NCI-H2107 treated with DMSO at 0.1 percent for 48 hours (cell line): ENCODE measurements around the gene CPTP.
A peak's percentile ranks its signal among the peaks of the same experiment; 100 is the strongest.
"Not testable (repeated sequence)": the region's sequence is repeated elsewhere in the genome, so short reads cannot be mapped to it uniquely, and the experiment has no call there.

ENCODE experiments used
- DNase-seq: peaks from one replicate; lab custom pipeline; 2025; ENCODE audit not compliant: unreplicated experiment; lab: John Stamatoyannopoulos, UW

CPTP gene

GRCh38 chr1:1305300-1306069 is 19.1 kb upstream of the CPTP start:
- DNase-seq: no peak

GRCh38 chr1:1306070-1306660 is 18.4 kb upstream of the CPTP start:
- no peak for DNase-seq

- DNase-seq: no peak
These were observed 17.8 kb upstream of the CPTP start for GRCh38 chr1:1306661-1307260.

GRCh38 chr1:1307261-1307922 is 17.2 kb upstream of the CPTP start:
- DNase-seq: no peak

GRCh38 chr1:1307923-1308755 is 16.5 kb upstream of the CPTP start, which contains the start of the genes ACAP3 and PUSL1:
Gene ACAP3, minus strand, starts transcription at chr1:1307930. Its CDS starts 115 bp downstream, at chr1:1307815.
Gene PUSL1, plus strand, starts transcription at chr1:1308597. Its CDS starts 47 bp downstream, at chr1:1308644.
- DNase-seq: peak; percentile 11

- DNase-seq: no peak
These were observed 15.8 kb upstream of the CPTP start for GRCh38 chr1:1308756-1309250.

- DNase-seq: no peak
These were observed 15.1 kb upstream of the CPTP start for GRCh38 chr1:1309251-1310108.

- DNase-seq: no peak
These were observed 14.6 kb upstream of the CPTP start for GRCh38 chr1:1310109-1310385.

- no peak for DNase-seq
These were observed 14.0 kb upstream of the CPTP start for GRCh38 chr1:1310476-1311053.

- no peak for DNase-seq
These were observed 13.2 kb upstream of the CPTP start for GRCh38 chr1:1311107-1312104.

- no peak for DNase-seq
These were observed 11.9 kb upstream of the CPTP start for GRCh38 chr1:1312450-1313314.

GRCh38 chr1:1313500-1314236 is 10.9 kb upstream of the CPTP start:
- no peak for DNase-seq

- no peak for DNase-seq
These were observed 10.4 kb upstream of the CPTP start for GRCh38 chr1:1314237-1314586.

- no peak for DNase-seq
These were observed 9.8 kb upstream of the CPTP start for GRCh38 chr1:1314678-1315335.

- no peak for DNase-seq
These were observed 9.1 kb upstream of the CPTP start for GRCh38 chr1:1315435-1315954.

GRCh38 chr1:1316199-1316598 is 8.4 kb upstream of the CPTP start:
- not testable (repeated sequence) for DNase-seq
